ENCODE results near the gene PEX11B.

Gene PEX11B

GRCh38 chr1:145959333-145959732, 40.8 kb upstream of the PEX11B start:
- Histone ChIP-seq H3K9ac (ENCODE audit: low read depth, low read length, poor library complexity) (no peak overlapping the region), H2BK15ac (ENCODE audit: low read length) (no peak overlapping the region), H3K27me3 (ENCODE audit: control insufficient read depth in 3 of 3, insufficient read depth in 3 of 3, low read depth in 1 of 3, low read length in 3 of 3) (peaks cover 0 to 51% (median 18%) of the 10 kb centered on the region in 3 experiments)

GRCh38 chr1:145958734-145959133, 40.2 kb upstream of the PEX11B start:
- Histone ChIP-seq H3K36me3 (replicated peaks in 1 of 2; ENCODE audit: control insufficient read depth in 2 of 2, insufficient read depth in 2 of 2, low read length in 2 of 2) (no peaks in the 10 kb centered on the region), H3K4me1 (ENCODE audit: control insufficient read depth in 2 of 2, insufficient read depth in 1 of 2, low read depth in 1 of 2, low read length in 2 of 2) (peaks cover 11 to 50% of the 10 kb centered on the region in 2 donors), H3K27ac (replicated peaks; ENCODE audit: low read length) (no peak overlapping the region), H2BK12ac (ENCODE audit: low read length) (no peak overlapping the region), H2AK5ac (ENCODE audit: low read depth, low read length) (no peak overlapping the region), H2BK120ac (ENCODE audit: low read depth, low read length) (no peak overlapping the region), H3K4ac (ENCODE audit: low read length) (no peak overlapping the region), H3K9me3 (replicated peaks in 1 of 2; ENCODE audit: control insufficient read depth in 2 of 2, insufficient read depth in 1 of 2, low read depth in 1 of 2, low read length in 2 of 2) (peaks cover 0 to 4% of the 10 kb centered on the region in 2 donors), H2AFZ (ENCODE audit: low read length) (no peak overlapping the region), H4K8ac (ENCODE audit: low read depth, low read length) (no peak overlapping the region), H4K91ac (ENCODE audit: low read depth, low read length, poor library complexity) (no peak overlapping the region), H2BK15ac (ENCODE audit: low read length) (no peak overlapping the region), H2BK5ac (ENCODE audit: low read length) (no peak overlapping the region), H3K79me1 (ENCODE audit: low read depth, low read length) (no peaks in the 10 kb centered on the region), H3K23ac (ENCODE audit: low read depth, low read length, poor library complexity) (no peak overlapping the region), H3K14ac (ENCODE audit: low read length) (no peak overlapping the region), H3K18ac (ENCODE audit: low read length) (no peak overlapping the region), H3K4me2 (ENCODE audit: insufficient read depth, low read length, poor library complexity, severe bottlenecking) (no peak overlapping the region), H3K9ac (ENCODE audit: low read depth, low read length, poor library complexity) (no peak overlapping the region), H3K27me3 (ENCODE audit: control insufficient read depth in 3 of 3, insufficient read depth in 3 of 3, low read depth in 1 of 3, low read length in 3 of 3) (peaks cover 0 to 47% (median 18%) of the 10 kb centered on the region in 3 experiments), H3K4me3 (ENCODE audit: low read length in 2 of 2) (no peak overlapping the region)
- no peak for DNase-seq (ENCODE audit: low spot score)

More at GRCh38 chr1:145959333-145959732, 40.8 kb upstream of the PEX11B start:
- DNase-seq (ENCODE audit: low spot score): no peak
- Histone ChIP-seq H3K27ac (replicated peaks; ENCODE audit: low read length) (no peak overlapping the region), H3K23ac (ENCODE audit: low read depth, low read length, poor library complexity) (no peak overlapping the region), H3K79me1 (ENCODE audit: low read depth, low read length) (no peaks in the 10 kb centered on the region), H2BK5ac (ENCODE audit: low read length) (no peak overlapping the region), H3K14ac (ENCODE audit: low read length) (no peak overlapping the region), H3K4me3 (ENCODE audit: low read length in 2 of 2) (peak overlapping the region in 1 of 2 donors; percentile 66), H2BK12ac (ENCODE audit: low read length) (no peak overlapping the region), H4K8ac (ENCODE audit: low read depth, low read length) (no peak overlapping the region), H3K36me3 (replicated peaks in 1 of 2; ENCODE audit: control insufficient read depth in 2 of 2, insufficient read depth in 2 of 2, low read length in 2 of 2) (no peaks in the 10 kb centered on the region), H2BK120ac (ENCODE audit: low read depth, low read length) (no peak overlapping the region), H3K4me1 (ENCODE audit: control insufficient read depth in 2 of 2, insufficient read depth in 1 of 2, low read depth in 1 of 2, low read length in 2 of 2) (peaks cover 13 to 55% of the 10 kb centered on the region in 2 donors), H2AFZ (ENCODE audit: low read length) (peak overlapping the region; percentile 96), H3K18ac (ENCODE audit: low read length) (no peak overlapping the region), H2AK5ac (ENCODE audit: low read depth, low read length) (no peak overlapping the region), H3K9me3 (replicated peaks in 1 of 2; ENCODE audit: control insufficient read depth in 2 of 2, insufficient read depth in 1 of 2, low read depth in 1 of 2, low read length in 2 of 2) (peaks cover 0 to 4% of the 10 kb centered on the region in 2 donors), H3K4ac (ENCODE audit: low read length) (no peak overlapping the region), H4K91ac (ENCODE audit: low read depth, low read length, poor library complexity) (no peak overlapping the region), H3K4me2 (ENCODE audit: insufficient read depth, low read length, poor library complexity, severe bottlenecking) (no peak overlapping the region)

DNA sequence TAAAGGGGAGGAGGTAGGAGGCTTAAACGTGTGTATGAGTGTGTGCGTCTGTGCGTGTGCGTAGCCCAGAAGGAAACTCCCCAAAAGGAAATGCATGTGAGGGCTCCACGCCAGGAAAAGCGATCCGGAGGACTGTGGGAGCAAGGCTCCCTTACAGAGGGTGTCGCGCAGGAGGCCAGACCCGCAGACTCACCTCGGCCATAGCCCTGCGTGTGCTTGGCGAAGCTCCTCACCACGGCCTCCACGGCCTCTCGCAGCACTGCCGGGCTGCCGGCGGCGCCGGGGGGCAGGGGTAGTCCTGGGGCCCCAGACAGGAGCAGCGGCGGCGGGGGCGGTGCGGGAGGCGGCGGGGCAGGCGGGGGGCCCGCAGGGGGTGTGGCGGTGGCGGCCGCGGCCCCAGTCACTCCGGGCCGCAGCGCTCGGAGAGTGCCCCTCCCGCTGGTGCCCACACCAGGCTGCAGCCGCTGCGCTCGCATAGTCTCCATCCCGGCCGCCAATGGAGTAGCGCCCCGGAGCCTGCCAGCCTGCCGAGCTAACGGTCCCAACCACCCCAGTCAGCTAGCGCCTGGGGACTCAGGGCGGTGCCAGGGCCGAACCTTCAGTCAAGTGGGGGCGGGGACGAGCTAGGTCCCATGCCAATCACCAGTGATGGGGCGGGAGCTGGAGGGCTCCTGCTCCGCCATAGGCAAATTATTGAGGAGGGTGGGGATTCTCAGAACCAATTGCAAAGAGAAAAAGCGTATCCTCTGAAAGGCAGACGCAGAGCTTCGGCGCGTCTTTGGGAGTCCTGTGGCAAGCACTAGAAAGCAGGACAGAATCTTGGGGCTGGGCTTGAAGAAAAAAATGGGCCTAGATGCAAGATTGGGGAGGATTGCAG, 39.2 kb upstream of the PEX11B start, which contains the start of gene LIX1L:
LIX1L (minus strand) TSS at position 575 of the 877 bp plus-strand sequence; CDS start at position 485, 90 bp downstream.
- Histone ChIP-seq H3K4me2 (ENCODE audit: insufficient read depth, low read length, poor library complexity, severe bottlenecking) (peak within 1 kb of the TSS; percentile 59), H3K4ac (ENCODE audit: low read length) (no peak within 1 kb of the TSS), H4K8ac (ENCODE audit: low read depth, low read length) (no peak within 1 kb of the TSS), H3K27ac (replicated peaks; ENCODE audit: low read length) (no peak within 1 kb of the TSS), H3K18ac (ENCODE audit: low read length) (peak within 1 kb of the TSS; percentile 89), H3K9me3 (replicated peaks in 1 of 2; ENCODE audit: control insufficient read depth in 2 of 2, insufficient read depth in 1 of 2, low read depth in 1 of 2, low read length in 2 of 2) (peaks cover 0 to 4% of the 10 kb centered on the region in 2 donors), H3K14ac (ENCODE audit: low read length) (no peak within 1 kb of the TSS), H2BK15ac (ENCODE audit: low read length) (peak within 1 kb of the TSS; percentile 91), H2AK5ac (ENCODE audit: low read depth, low read length) (no peak within 1 kb of the TSS), H3K23ac (ENCODE audit: low read depth, low read length, poor library complexity) (no peak within 1 kb of the TSS), H3K27me3 (ENCODE audit: control insufficient read depth in 3 of 3, insufficient read depth in 3 of 3, low read depth in 1 of 3, low read length in 3 of 3) (peaks cover 0 to 37% (median 12%) of the 10 kb centered on the region in 3 experiments), H2AFZ (ENCODE audit: low read length) (peak within 1 kb of the TSS; percentile 83), H2BK5ac (ENCODE audit: low read length) (no peak within 1 kb of the TSS), H4K91ac (ENCODE audit: low read depth, low read length, poor library complexity) (no peak within 1 kb of the TSS), H3K36me3 (replicated peaks in 1 of 2; ENCODE audit: control insufficient read depth in 2 of 2, insufficient read depth in 2 of 2, low read length in 2 of 2) (no peaks in the 10 kb centered on the region), H3K79me1 (ENCODE audit: low read depth, low read length) (no peaks in the 10 kb centered on the region), H3K4me3 (ENCODE audit: low read length in 2 of 2) (peak within 1 kb of the TSS; percentile 85 to 91), H2BK120ac (ENCODE audit: low read depth, low read length) (peak within 1 kb of the TSS; percentile 78), H3K9ac (ENCODE audit: low read depth, low read length, poor library complexity) (peak within 1 kb of the TSS; percentile 92), H2BK12ac (ENCODE audit: low read length) (no peak within 1 kb of the TSS), H3K4me1 (ENCODE audit: control insufficient read depth in 2 of 2, insufficient read depth in 1 of 2, low read depth in 1 of 2, low read length in 2 of 2) (peaks cover 9 to 41% of the 10 kb centered on the region in 2 donors)
- WGBS, 2 donors (ENCODE audit: extremely low coverage in 2 of 2, insufficient read length in 2 of 2, insufficient replicate concordance in 1 of 2): no CpG with 5 or more reads among the region's 60 CpGs
- peak; percentile 94 for DNase-seq (ENCODE audit: low spot score)

GRCh38 chr1:145956781-145957442, 38.4 kb upstream of the PEX11B start:
- no CpG with 5 or more reads among the region's 3 CpGs for WGBS, 2 donors (ENCODE audit: extremely low coverage in 2 of 2, insufficient read length in 2 of 2, insufficient replicate concordance in 1 of 2)
- Histone ChIP-seq H3K14ac (ENCODE audit: low read length) (no peak overlapping the region), H2BK12ac (ENCODE audit: low read length) (no peak overlapping the region), H3K9ac (ENCODE audit: low read depth, low read length, poor library complexity) (no peak overlapping the region), H4K91ac (ENCODE audit: low read depth, low read length, poor library complexity) (no peak overlapping the region), H3K9me3 (replicated peaks in 1 of 2; ENCODE audit: control insufficient read depth in 2 of 2, insufficient read depth in 1 of 2, low read depth in 1 of 2, low read length in 2 of 2) (peaks cover 0 to 4% of the 10 kb centered on the region in 2 donors), H3K23ac (ENCODE audit: low read depth, low read length, poor library complexity) (no peak overlapping the region), H2BK15ac (ENCODE audit: low read length) (no peak overlapping the region), H2BK120ac (ENCODE audit: low read depth, low read length) (no peak overlapping the region), H3K27ac (replicated peaks; ENCODE audit: low read length) (no peak overlapping the region), H2AFZ (ENCODE audit: low read length) (peak overlapping the region; percentile 83), H3K4me3 (ENCODE audit: low read length in 2 of 2) (peak overlapping the region; percentile 85 to 91), H2AK5ac (ENCODE audit: low read depth, low read length) (no peak overlapping the region), H3K4ac (ENCODE audit: low read length) (no peak overlapping the region), H2BK5ac (ENCODE audit: low read length) (no peak overlapping the region), H3K27me3 (ENCODE audit: control insufficient read depth in 3 of 3, insufficient read depth in 3 of 3, low read depth in 1 of 3, low read length in 3 of 3) (peaks cover 0 to 30% (median 10%) of the 10 kb centered on the region in 3 experiments), H3K18ac (ENCODE audit: low read length) (no peak overlapping the region), H3K4me2 (ENCODE audit: insufficient read depth, low read length, poor library complexity, severe bottlenecking) (peak overlapping the region; percentile 59), H3K79me1 (ENCODE audit: low read depth, low read length) (no peaks in the 10 kb centered on the region), H3K36me3 (replicated peaks in 1 of 2; ENCODE audit: control insufficient read depth in 2 of 2, insufficient read depth in 2 of 2, low read length in 2 of 2) (no peaks in the 10 kb centered on the region), H3K4me1 (ENCODE audit: control insufficient read depth in 2 of 2, insufficient read depth in 1 of 2, low read depth in 1 of 2, low read length in 2 of 2) (peaks cover 7 to 39% of the 10 kb centered on the region in 2 donors), H4K8ac (ENCODE audit: low read depth, low read length) (no peak overlapping the region)
- no peak for DNase-seq (ENCODE audit: low spot score)

Data from neuronal stem cell (in vitro differentiated cells).